ENCODE results near the gene SDK2. TPM values are rescaled to one million over a fixed set of nuclear protein-coding genes. Genes with fewer than 3 reads are reported as not detected.
"Not testable (repeated sequence)": the region's sequence is repeated elsewhere in the genome, so short reads cannot be mapped to it uniquely, and the experiment has no call there.

SDK2 gene
- total RNA-seq, 1 experiment from 2014 or later: 0.74 TPM

DNA sequence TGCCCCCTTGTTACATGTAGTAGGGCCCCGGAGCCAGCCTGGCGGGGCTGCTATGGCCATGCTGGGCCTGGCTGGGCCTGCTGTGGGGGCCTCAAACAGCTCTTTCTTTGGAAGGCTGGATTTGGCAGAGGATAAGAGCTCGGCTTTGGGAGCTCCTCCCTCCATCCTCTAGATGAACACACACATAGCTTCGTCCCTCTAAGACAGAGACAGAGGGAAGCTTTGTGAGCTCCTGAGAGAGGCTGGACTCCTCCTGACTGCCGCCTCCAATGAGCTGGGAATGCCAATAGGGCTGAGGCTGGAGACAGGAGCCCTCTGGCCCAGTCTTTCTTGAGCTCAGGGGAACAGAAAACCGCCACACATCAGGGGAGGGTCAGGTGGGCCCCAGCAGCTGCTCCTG, 295.1 kb downstream of the SDK2 start:
- DNase-seq (ENCODE audit: low read depth): no peak

DNA sequence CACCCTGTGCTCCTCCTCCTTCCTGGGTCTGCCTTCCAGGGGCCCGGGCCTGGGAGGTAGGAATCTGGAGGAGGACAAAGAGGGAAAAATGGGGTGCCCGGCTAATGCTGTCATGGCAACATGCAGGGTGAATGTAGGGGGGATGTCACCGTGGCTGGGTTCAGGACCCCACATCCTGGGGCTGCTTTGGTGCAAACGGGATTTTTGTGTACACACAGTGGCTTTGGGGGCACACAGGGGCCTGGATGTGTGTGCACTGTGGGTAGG, 295.5 kb downstream of the SDK2 start:
- DNase-seq (ENCODE audit: low read depth): no peak

DNA sequence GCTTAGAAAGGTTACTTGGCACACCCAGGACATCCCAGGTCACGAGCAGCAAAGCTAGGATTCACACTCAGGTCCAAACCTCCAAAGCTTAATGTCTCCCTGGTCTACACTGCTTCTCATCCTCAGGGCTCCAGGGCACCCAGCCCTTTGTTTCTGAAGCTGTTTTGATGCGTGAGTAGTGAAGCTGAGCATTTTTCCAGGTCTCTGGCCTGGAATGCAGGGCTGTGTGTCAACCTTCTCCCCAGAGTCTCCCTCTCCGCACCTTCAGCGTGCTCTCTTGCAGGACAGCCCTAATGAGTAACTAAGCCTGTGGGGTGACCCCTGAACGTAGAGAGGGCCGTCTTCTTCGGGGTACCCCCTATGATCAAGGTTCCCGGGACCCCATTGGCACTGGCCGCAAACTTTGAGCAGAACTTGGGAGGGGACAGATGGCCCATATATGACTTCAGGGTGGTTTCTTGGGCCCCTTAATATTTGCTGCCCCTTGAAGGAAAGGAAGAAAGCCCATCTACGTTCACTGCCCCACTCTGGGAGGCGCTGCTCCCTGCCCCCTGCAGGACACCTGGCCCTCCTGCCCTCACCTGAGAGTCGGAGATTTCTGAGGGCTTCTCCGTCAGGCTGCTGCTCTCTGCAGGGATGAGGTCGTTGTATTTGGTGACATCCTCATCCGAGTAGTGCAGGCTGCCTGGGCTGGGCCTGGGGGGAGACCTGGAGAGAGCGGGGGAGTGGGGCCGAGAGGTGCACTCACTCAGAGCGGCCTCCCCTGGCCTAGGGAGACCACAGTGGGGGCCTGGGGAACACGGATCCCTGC, 296.0 kb downstream of the SDK2 start:
- DNase-seq (ENCODE audit: low read depth): no peak

DNA sequence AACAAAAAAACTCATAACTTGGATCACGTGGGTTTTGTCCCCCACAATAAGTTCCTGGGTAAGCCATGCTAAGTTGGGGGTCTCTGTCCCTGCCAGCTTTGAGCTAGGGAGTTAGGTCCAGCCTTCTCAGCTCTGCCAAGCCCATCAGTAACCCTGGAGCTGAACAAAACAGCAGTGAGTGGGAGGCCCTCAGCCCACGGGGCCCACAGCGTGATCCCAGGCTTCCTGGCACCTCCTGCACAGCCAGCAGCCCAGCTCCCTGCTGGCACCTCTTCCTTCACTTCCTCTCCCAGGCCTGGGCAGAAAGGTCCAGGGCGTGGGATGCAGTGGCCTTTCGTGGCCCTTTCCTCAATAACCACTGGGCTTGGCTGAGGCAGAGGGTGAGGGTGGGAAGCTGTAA, 296.9 kb downstream of the SDK2 start:
- DNase-seq (ENCODE audit: low read depth): no peak

DNA sequence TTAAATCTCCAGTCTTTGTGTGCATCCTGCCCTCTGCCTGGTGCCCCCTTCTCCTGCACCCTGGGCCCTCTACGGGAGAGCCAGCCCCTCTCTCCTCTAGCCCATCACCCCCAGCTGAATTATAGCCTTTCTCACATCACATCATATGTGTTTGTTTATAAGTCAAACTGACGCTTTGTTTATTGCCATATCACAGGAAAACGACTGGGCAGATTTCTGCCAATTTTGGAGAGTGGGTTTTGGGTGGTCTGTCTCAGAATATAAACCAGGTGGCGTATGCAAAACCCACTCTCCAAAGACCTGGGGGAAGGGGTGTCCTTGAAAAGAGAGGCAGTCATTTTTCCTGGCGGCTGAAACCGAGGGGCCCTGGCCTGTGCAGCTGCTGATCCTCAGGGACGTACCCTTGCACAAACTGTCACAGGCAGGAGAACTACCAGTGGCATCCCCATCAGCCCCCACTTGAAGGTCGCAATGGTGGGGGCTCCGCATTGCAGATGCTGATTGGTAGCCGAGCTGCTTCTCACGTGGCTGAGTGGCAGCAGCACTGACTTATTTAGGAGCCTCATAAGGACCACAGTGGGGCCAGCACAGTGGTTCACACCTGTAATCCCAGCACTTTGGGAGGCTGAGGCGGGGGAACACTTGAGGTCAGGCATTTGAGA, 297.6 kb downstream of the SDK2 start:
- DNase-seq (ENCODE audit: low read depth): no peak

DNA sequence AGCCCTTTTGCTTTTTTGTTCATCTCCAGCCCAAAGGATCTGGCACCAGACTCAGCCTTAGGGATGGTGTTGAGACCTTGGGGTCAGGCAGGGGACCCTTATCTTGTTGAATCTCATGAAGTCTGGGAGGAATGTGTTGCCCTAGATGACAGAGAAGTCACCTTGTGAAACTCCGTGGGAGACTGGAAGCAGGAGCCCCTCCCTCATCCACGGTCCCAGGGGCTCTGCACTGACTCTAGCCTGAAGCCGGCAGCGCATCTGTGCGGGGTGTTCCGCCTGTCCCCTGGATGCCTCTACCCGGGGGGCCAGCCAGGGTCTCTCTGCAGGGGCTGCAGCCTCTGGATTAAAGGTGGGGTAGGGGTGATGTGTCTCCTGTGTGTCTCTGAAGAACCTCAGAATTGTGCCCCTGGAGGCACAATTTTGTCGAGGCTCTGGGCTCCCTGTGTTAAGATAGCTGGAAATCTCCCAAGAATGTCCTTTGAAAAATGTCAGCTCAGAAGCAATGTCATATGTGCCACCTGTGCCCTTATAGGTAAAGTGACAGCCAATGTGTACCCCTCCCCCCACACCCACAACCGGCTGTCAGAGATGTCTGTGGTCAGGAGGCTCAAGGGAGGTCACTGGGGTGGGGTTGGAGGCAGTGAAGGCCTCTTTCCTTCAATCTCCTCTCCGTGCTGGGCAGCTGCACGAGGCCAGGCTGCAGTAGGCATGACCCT, 300.3 kb downstream of the SDK2 start:
- no peak for DNase-seq (ENCODE audit: low read depth)

DNA sequence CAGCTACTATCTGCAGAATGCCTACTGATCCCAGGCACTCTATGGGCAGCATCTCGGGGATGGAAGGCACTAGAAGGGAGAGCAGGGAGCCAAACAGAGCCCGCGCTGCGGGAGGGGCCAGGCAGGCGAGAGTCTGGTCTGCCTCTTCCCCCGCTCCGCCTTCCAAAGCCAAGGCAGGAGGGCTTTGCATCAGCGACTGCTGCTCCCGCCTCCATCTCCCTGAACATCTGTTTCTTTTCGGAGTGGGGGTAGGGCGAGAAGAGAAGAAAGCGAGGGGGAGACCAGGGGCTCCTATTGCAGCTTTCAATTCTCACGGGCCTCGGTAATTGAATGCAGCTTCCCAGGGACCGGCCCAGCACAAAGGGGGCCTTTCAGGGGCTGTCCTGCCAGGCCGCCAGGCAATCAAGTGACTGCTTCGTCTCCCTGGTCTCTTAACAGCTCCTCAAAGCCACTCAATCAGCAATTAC, 301.0 kb downstream of the SDK2 start:
- peak; percentile 94 for DNase-seq (ENCODE audit: low read depth)

DNA sequence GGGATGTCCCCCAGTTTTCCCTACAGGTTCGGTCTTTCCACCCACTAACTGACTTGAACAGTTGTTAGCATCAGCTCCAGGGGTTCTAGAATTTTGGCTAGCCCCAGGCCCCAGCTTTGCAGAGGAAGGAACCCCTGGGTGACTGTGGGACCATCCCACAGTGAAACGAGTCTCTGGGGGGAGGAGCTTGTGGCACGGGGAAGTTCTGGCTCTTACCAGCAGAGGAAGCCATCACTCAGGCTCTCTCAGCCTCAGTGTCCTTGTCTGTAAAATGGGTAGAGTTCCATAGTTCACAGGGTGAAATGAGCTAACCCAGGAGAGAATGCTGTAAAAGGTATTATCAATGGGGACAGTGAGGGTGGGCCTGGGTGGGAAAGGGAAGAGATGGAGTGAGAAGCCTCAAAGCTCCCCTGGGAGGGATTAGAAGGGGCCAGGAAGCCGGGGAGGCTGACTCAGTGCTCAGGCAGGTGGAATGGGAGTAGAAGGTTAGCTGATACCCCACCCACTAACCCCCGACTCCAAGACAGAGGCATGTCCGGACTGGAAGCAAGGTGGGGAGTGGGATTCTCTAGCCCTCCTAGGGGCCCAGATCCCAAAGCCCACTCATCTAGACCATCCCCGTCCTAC, 301.6 kb downstream of the SDK2 start:
- DNase-seq (ENCODE audit: low read depth): peak; percentile 94

DNA sequence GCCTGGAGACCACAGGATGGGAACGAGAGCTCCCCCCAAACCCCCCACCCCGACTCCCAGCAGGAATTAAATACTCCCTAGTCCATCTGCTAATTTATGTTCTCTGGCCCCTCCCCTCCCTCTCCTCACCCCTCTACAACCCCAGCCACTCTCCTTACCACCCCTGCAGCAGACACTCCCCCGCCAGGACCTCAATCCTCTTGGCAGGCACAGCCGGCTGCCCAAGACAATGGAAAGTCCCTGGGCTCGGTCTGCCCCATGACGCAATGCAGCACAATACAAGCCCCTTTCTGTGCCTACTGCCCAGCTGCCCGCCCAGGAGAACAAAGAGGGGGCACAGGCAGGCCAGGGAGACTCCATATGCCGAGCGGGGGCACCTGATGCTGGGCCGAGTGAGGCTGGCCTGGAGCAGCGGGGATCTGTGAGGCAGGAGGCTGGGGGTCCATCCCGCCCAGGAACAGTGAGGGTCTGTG, 302.2 kb downstream of the SDK2 start:
- DNase-seq (ENCODE audit: low read depth): peak; percentile 99

DNA sequence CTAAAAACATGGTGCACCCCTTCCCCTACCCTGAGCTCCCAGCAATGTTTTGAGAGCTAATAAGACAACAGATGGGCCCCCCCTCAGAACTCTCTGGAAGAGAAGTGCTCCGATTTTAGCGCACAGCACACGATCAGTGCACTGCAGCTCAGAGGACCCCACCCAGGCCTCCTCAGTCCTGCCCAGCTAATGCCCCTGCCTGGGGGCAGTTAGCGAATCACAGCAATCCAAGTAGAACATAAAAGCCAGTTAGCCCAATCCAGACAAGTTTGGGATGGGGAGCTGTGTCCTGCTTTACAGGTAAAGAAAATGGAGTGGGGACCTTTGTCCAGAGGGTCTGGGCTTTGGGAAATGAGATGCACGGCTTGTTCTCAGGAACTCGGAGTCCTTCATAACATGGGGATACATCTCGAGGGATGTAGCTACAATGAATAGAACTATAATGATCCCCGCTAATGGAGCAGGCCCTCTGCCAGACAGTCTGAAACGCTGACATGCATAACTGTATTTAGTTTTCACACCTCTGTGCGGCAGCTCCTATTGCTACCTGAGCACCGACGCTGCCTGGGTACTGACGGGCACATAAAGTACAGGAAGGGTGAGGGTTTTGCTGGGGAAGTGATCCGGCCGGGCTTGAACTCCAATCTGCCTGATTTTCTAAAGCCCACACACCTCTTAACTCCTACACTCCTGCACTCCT, 302.7 kb downstream of the SDK2 start:
- DNase-seq (ENCODE audit: low read depth): peak; percentile 48

DNA sequence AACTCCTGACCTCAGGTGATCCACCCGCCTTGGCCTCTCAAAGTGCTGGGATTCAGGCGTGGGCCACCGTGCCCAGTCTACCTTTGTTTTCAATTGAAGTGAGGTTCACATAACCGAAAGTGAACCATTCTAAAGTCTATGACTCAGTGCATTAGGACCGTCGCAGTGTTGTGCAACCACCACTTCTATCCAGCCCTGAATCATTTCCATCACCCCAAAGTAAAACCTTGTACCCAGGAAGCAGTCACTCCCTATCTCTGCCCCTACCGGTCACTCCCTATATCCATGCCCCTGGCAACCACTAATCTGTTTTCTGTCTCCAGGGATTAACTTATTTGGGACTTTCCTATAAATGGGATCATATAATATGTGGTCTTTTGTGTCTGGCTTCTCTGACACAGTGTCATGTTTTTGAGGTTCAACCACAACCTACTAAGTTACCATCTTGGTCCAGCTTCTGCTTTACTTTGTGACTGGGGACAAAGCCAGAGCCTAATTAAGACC, 304.1 kb downstream of the SDK2 start:
- DNase-seq (ENCODE audit: low read depth): peak; percentile 97

DNA sequence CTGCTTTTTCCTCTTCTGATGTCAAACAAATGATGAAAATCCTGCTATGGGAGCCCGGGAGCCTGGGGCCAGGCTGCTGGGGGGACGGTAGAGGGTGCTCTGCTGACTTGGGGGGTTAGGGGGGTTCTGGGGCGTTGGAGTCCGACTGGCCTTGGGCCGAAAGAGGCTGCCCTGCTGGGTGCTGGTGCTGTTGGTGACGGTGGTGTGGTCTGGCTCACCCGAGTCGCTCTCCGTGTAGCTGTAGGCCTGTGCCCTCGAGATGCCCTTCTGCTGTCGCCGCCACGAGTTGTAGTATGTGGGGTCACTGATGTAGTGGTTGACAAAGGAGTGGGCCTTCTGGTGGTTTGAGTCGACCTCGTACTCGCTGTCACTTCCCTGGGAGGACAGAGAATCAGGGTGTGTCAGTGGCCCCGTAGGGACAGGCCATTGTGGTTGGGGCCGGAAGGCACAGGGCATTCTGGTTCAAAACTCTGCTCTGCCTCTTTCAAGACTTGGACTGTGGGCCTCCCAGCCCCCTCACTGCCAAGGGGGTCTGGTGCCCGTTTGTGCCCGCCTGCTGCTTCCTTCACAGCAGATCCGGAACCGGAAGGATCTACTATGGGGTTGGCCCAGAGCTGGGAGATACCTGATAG, 305.6 kb downstream of the SDK2 start:
- no peak for DNase-seq (ENCODE audit: low read depth)

DNA sequence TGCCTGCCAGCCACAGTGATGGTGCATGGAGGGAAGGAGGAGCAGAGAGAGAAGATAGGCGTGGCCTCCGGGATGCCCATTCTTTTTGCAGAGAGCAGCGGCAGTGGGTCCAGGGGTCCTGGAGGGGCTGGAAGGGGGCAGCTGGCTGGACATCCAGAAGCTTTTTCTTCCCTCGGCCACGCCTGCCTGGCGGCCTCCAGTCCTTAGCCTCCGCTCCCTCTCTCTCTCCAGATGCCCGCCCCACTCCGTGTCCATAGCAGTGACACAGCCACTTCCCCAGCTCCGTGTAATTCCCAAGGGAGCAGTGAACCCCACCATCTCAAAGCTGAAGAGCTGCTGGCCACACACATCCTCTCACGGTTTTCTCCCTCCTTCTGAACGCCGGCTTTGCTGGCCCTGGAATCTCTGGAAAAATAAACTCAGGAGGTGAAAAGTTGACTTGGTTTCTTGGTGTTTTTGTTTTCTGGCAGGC, 306.2 kb downstream of the SDK2 start:
- DNase-seq (ENCODE audit: low read depth): peak; percentile 62

DNA sequence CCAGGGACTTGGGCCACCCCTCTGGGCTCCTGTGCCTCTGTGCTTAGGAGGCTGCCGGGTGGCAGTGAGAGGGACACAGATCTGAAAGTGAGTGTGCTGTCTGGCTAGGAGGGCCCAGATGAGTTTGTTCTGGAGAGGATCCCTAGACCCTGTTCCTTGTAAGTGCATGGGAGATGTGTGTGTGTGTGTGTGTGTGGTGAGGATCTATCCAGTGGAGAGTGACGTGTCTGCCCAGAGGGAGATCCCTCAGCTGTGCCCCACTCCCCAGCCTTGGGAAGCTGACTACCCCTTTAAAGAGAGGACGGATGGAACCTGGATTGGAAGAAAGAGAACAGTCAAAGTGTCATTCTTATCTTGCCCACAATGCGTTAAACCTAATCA, 306.9 kb downstream of the SDK2 start:
- no peak for DNase-seq (ENCODE audit: low read depth)

DNA sequence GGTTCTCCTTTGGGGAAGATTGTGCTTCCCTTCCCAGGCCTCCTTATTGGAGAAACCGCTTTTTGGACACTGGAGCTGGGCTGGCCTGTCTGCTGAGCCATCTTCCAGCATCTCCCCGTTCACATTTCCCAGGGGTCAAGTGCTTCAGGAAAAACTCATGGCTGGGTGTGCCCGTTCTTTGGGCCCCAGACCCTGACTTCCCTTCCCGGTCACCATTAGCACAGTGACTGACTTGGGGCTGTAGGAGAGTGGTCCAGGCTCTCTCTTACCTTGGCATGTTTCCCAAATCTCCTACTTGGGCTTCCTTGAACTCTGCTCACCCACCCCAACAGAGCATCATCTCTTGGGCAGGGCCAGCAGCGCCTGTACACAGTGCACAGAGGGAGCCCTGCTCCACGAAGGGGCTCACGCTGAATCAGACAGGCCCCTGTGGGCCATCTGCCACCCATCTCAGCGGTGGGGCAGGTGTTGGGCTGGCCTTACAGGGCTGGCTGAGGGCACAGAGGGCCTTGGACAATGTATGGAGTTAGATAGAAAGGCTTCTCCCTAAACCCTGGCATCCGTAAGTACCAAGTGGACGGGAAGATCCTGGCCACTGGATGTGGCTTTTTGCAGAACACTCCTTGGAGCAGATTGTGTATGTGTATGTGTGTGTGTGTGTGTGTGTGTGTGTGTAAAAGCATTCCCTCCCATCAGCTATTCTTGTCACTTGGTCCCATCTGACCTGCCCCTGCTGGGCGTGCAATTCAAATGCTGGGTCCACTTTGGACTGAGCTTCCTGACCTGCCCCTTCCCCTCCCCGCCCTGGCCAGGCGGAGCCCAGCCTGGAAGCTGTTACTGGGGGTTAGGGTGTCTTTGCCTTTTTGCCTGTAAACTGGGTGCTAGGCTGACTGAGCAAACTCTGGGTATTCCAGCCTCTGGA, 307.6 kb downstream of the SDK2 start:
- no peak for DNase-seq (ENCODE audit: low read depth)

DNA sequence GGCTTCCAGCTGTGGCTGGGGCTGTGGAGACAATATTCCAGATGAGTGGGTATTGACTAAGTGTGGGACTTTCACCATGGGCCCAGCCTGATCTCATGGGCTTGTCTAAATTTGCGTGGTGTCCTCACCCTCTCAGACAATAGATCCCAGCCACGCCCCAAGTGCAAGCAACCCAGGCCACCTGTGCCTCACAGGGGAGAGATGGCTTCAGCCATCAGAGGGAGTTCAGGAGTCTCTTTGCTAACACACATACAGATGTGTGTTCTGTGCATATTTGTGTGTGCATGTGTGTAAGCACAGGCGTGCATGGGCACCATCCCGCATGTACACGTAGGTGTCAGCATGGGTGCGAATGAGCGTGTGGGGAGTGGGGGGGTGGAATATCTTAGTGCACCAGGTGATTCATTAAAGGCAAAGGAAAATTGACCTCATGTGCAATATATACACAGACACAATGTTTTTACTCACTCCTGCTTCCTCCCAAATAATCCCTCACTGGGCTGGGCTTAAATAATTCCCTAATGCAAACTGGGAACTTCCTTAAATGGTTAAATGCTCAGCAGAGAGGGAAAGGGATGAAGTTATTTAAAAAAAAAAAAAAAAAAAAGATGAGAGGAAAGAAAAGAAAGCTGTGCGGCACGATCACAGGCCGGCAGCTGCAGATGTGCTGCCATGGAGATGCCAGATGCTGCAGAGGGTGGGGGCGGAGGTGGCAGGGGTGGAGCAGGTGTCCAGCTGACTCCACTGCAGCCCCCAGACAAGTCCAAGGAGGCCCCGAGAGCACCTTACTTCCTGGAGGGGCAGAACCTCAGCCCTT, 308.4 kb downstream of the SDK2 start:
- no peak for DNase-seq (ENCODE audit: low read depth)

DNA sequence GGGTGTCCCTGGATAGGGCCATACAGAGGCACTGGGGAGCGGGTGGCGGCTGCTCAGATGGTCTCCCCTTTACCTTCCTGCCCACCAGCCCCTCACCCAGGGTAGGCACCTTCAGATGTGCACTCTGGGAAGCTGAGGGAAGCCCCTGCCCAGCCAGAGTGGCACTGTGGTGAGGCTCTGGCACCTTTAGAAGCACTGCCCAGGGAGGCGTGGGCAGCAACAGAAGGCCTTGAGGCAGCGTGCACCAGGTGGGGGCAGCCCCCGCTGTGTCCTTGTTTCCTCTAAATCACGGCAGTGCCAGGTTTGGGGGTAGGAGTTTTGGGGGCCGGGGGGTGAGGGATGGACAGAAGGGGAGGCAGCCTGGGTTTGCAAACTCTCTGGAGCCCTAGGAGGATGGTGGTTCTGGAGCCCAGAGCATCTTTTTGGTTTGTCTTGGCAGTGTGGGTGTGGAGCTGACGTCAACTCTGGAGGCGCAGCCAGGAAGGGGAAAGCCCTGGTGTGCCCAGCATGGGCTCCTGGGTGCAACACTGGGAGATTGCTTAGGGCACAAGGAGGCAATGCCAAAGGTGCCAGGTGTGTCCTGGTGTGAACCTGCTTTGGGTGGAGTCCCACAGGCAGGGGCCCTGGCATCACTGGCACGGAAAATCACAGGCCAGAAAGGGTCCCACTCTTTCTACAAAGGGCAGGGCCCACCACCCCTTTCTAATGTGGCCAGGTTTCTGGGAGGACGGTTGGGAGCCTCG, 309.3 kb downstream of the SDK2 start:
- no peak for DNase-seq (ENCODE audit: low read depth)

DNA sequence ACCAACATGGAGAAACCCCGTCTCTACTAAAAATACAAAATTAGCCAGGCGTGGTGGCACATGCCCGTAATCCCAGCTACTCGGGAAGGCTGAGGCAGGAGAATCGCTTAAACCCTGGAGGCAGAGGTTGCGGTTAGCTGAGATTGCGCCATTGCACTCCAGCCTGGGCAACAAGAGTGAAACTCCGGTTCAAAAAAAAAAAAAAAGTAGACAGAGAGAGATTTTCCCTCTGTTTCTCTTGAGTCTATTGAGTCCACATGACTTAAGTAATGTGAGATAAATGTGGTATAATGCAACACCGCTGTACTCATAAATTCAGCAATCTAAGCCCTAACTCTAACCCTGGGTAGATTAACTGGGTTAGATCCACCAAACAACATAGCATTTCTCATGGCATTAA, 310.8 kb downstream of the SDK2 start:
- DNase-seq (ENCODE audit: low read depth): not testable (repeated sequence)

Measured in Daoy (cell line).